Measurements from ENCODE around the gene SYNPO.

SYNPO gene

GRCh38 chr5:150659360-150660107 is 19.1 kb downstream of the SYNPO start:
- DNase-seq: no peak

DNA sequence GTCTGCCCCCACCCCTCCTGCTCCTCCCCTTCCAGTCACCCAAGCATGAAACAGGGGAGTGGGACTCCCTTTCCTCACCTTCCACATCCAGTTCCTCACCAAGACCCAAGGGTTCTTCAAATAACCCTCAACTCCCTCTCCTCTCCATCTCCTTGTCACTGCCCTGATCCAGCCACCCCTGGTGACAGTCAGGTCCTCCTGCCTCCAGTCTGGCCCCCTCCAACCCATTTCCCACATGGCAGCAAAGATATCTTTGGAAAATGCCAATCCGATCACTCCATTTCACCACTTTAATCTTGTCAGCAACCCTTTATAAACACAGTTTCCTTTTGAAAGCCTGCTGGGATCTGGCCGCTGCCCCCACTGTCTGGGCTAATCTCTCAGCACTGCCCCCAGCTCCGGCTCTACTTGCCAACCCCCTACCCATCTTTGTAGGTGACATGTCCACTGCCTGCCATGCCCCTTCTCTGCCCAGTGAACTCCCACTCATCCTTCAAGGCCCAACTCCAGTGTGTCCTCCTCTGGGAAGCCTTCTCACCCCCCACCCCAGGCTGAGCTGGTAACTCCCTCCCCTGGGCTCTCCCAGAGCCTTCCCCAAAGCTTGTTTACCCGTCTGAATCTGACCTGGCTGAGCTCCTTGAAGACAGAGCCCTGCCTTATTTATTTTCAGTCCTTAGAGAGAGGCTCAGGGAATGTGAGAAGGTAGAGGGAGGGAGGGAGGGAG is 19.8 kb downstream of the SYNPO start:
- no peak for DNase-seq

GRCh38 chr5:150661086-150661485 is 20.6 kb downstream of the SYNPO start, which contains the start of gene MYOZ3:
MYOZ3 (plus strand) TSS chr5:150661251; CDS start chr5:150662942, 1,691 bp downstream.
- no peak for DNase-seq

DNA sequence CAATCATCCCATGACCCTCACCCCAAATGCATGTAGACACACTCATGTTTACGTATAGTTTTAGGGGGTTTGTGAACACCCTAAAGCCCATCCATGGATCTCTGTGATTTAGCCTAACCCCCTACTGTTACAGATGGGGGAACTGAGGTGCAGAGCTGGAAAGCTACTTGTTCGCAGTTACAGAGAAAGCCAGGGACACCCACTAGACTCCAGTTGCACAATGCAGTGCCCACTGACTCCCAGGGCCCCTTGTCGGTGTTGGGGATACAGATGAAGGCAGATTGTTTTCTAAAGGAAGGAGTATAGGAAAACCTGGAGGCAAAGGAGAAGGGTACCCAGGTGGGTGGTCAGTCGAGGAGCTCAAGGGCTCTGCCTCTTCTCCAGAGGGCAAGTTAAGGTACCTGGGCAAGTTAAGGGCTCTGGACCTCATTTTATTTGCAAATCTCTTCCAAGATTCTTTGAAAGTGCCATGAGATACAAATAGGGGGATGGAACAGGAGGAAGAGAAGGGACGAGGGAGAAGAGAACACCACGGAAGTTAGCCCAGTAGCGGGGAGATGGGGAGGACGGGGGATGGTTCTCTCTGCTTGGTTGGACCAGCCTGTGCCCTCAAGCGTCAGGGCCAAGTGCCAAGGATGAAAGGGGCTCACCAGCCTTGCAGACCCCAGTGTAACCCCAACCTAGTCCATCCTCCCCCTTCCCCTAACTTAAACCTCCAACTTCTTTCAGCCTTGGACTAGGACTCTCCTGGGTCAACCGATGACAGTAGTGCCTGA is 21.5 kb downstream of the SYNPO start:
- no peak for DNase-seq

GRCh38 chr5:150662731-150663516 is 22.5 kb downstream of the SYNPO start:
- no peak for DNase-seq

DNA sequence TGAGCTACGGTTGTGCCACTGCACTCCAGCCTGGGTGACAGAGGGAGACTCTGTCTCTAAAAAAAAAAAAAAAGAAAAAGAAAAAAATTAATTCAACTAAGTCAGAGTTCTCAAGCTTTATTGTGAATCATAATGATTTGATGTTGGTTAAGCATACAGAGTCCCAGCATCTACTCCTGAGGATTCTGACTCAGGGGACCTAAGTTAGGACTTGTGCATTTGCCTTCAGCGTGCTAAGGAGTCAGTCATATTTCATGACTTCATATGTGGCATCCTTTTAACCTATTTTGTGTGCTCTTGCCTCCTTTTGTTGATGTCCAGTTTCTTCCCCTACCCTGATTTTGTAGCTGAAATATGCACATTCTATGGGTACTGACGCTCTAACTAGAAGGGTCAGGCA is 23.5 kb downstream of the SYNPO start:
- no peak for DNase-seq

GRCh38 chr5:150665044-150665443 is 24.6 kb downstream of the SYNPO start:
- DNase-seq: no peak

DNA sequence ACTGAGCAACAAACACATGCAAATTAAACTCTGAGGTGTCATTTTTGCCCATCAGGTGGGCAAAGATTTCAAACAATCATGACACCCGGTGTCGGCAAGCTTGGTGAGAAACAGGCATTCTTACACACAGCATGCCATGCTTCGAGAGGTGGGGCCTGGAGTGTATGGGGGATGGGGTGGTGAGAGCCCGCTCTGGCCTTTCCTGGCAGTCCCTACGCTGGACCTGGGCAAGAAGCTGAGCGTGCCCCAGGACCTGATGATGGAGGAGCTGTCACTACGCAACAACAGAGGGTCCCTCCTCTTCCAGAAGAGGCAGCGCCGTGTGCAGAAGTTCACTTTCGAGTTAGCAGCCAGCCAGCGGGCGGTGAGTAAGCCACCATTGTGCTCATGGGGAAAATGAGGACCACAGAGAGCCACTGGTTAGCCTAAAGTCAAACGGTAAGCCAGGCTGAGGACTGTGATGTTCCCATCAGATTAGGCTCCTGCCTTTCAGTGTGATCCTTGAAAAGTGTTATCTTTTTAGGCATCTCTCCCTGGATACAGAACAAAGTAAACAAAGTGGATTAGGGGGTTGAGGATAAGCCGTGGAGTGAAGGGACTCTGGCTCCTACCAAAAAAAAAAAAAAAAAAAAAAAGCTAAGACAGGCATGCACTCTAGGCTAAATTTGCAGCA is 30.0 kb downstream of the SYNPO start:
- no peak for DNase-seq

GRCh38 chr5:150670948-150671310 is 30.5 kb downstream of the SYNPO start:
- DNase-seq: no peak

- peak in 3 of 6 experiments; percentile 5 to 33 (median 13) for DNase-seq
Measured at GRCh38 chr5:150671509-150672236, 31.2 kb downstream of the SYNPO start.

DNA sequence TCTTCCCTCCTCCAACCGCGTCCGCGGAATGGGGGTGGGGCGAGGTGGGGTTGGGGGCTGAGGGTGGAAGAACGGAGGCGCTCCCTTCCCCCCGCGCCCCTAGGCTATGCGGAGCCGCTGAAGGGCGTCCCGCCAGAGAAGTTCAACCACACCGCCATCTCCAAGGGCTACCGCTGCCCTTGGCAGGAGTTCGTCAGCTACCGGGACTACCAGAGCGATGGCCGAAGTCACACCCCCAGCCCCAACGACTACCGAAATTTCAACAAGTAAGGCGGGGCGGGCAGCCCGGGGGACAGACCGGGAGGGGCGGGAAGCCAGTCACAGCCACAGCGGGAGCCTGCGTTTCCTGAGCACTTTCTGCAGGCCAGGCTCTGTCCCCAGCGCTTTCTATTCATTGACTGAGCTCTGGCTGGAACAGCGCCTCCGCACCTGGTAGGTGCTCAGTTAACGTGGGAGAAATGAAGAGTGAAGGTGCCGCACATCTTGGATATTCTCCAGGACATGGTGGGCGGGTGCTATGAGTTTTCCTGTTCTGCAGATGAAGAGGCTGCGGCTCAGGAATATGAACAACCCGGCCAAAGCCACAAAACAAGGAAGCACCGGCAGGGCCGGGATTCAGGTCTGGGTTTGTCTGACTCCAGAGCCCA is 31.9 kb downstream of the SYNPO start:
- DNase-seq: peak in 2 of 6 experiments; percentile 20 to 48

DNA sequence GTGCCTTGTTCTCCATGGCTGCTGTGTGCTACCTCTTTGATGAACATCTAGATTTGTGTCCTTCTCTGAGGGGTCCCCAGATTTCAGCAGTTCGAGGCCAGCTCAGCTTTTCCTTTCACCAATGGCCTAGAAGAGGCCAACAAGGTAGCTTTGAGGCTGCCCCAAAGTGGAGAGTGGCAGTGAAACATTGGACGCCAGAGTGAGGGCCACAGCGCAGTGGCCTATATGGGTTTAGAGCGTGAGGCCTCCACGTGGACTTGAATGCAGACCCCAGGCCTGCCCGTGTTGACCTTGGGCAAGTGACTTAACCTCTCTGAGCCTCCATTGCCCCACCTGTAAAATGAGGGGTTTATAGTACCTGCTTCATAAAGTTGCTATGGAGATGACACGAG is 32.4 kb downstream of the SYNPO start:
- no peak for DNase-seq

- no peak for DNase-seq
Measured at GRCh38 chr5:150674341-150674821, 33.9 kb downstream of the SYNPO start.

DNA sequence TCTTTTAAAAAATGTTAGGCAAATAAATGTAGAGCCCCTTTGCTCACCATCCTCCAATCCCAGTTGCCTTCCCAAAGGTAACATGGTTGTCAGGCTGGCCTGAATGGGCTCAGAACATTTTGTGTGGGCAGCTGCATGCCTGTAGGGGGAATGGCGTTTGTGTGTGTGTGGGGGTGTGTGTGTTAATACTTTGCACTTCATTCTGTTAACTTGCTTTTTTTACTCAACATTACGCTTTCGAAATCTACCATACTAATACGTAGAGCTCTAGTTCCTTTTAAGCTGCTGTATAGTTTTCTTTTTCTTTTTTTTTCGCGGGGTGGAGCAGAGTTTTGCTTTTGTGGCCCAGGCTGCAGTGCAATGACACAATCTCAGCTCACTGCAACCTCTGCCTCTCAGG is 34.6 kb downstream of the SYNPO start:
- DNase-seq: no peak

DNA sequence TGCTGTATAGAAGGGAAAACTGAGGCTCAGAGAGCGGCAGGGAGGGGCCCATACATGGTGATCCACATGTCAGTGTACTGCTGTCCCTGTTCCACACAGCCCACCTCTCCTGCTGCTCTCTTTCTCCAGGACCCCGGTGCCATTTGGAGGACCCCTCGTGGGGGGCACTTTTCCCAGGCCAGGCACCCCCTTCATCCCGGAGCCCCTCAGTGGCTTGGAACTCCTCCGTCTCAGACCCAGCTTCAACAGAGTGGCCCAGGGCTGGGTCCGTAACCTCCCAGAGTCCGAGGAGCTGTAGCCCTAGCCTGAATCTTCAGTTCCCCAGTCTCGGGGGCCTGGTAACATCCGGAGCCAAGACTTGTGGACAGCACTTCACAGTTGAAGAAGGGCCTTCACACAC is 36.1 kb downstream of the SYNPO start:
- no peak for DNase-seq

DNA sequence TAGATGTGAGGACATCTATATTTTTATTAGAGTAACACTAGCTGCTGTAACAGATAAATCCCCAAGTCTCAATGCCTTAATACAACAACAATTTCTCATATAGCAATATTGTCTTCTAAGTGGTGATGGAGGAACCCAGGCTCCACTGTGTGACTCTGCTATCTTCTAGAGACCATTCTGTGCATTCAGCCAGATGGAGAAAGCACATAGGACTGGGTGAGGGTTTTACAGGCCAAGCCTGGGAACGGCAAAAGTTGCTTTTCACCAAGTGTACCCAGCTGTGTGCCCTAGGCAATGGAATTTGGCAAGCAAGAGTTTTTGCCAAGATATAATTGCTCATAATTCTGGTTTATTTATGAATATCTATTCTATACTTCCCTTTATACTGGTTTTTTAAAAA is 48.7 kb downstream of the SYNPO start:
- DNase-seq: no peak

GRCh38 chr5:150690760-150691159 is 50.3 kb downstream of the SYNPO start:
- no peak for DNase-seq

DNA sequence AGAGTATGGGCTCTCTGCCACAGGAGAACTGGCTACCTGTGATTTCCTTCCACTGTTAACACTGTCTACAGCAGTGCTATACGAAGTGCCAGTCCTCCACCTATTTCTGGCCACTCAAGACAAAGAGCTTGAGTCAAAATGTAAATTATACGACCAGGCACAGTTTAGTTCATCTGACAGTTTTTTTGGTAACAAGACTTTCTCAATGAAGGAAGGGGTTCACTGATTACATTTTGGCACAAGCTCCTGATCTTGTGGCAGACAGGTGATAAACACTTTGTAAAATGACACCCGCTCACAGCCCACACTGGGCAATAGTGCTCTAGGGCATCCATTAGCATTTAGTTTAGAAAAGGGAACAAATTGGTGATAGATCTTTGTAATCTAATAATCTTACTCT is 51.8 kb downstream of the SYNPO start:
- DNase-seq: no peak

- no peak for DNase-seq
Measured at GRCh38 chr5:150694612-150695011, 54.2 kb downstream of the SYNPO start.

DNA sequence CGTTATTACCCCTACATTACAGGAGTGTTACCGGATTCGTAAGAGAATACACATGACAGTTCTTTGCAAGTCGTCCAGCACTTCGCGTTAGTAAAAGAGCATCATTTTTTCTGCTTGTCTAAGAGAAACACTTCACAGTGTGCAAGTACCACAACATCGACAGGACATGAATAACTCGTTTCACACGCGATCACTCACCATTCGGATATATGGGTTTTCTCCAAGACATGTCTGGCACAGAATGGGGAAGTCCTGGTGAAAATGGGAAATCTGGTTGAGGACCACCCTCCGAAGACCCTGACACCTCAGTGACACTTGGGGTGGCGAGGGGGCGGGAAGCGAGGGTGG is 59.8 kb downstream of the SYNPO start:
- no peak for DNase-seq

Data from stimulated activated naive CD4-positive, alpha-beta T cell (primary cell).